ENCODE measurements around the gene TSR3. TPM values are rescaled to one million over a fixed set of nuclear protein-coding genes. Genes with fewer than 3 reads are reported as not detected.

TSR3 gene
- total and polyA plus RNA-seq, 2 of the 13 experiments (the other 11 are each of a cell fraction or from before 2014, with no cell fraction given), result 24.2 to 51.0 TPM

GRCh38 chr16:1363501-1364041 lies 11.9 kb upstream of the TSR3 start (continued):
- TF ChIP-seq, protein P1, sequence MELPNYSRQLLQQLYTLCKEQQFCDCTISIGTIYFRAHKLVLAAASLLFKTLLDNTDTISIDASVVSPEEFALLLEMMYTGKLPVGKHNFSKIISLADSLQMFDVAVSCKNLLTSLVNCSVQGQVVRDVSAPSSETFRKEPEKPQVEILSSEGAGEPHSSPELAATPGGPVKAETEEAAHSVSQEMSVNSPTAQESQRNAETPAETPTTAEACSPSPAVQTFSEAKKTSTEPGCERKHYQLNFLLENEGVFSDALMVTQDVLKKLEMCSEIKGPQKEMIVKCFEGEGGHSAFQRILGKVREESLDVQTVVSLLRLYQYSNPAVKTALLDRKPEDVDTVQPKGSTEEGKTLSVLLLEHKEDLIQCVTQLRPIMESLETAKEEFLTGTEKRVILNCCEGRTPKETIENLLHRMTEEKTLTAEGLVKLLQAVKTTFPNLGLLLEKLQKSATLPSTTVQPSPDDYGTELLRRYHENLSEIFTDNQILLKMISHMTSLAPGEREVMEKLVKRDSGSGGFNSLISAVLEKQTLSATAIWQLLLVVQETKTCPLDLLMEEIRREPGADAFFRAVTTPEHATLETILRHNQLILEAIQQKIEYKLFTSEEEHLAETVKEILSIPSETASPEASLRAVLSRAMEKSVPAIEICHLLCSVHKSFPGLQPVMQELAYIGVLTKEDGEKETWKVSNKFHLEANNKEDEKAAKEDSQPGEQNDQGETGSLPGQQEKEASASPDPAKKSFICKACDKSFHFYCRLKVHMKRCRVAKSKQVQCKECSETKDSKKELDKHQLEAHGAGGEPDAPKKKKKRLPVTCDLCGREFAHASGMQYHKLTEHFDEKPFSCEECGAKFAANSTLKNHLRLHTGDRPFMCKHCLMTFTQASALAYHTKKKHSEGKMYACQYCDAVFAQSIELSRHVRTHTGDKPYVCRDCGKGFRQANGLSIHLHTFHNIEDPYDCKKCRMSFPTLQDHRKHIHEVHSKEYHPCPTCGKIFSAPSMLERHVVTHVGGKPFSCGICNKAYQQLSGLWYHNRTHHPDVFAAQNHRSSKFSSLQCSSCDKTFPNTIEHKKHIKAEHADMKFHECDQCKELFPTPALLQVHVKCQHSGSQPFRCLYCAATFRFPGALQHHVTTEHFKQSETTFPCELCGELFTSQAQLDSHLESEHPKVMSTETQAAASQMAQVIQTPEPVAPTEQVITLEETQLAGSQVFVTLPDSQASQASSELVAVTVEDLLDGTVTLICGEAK (IDR thresholded peaks at IDR 0.05), result no peak
- TF ChIP-seq, protein P1 (CRISPR knock-in tag; IDR thresholded peaks at IDR 0.05), result peak; percentile 38; the same call in 1 of the 2 replicates
- TF ChIP-seq ZNF580 (CRISPR knock-in tag; IDR thresholded peaks at IDR 0.05; ENCODE audit: borderline replicate concordance, low read depth) (no peak), ZNF773 (CRISPR knock-in tag; IDR thresholded peaks at IDR 0.05; ENCODE audit: borderline replicate concordance) (no peak), HNRNPLL (IDR thresholded peaks at IDR 0.05; ENCODE audit: low read depth, low read length, poor library complexity, severe bottlenecking) (peak; percentile 23), ZNF160 (CRISPR knock-in tag; IDR thresholded peaks at IDR 0.05) (no peak), ZNF703 (CRISPR knock-in tag; IDR thresholded peaks at IDR 0.05; ENCODE audit: borderline replicate concordance) (no peak), SOX13 (IDR thresholded peaks at IDR 0.05) (no peak), SOX13 (CRISPR knock-in tag; conservative IDR thresholded peaks at IDR 0.05 in 1 of 2, IDR thresholded peaks at IDR 0.05 in 1 of 2) (no peak), CBX1 (IDR thresholded peaks at IDR 0.05; ENCODE audit: low read depth) (no peak), TBX3 (IDR thresholded peaks at IDR 0.05; ENCODE audit: borderline replicate concordance) (no peak), ZBTB38 (CRISPR knock-in tag; IDR thresholded peaks at IDR 0.05) (peak; percentile 78; the same call in 1 of the 2 replicates), NONO (IDR thresholded peaks at IDR 0.05) (no peak), NONO (CRISPR knock-in tag; conservative IDR thresholded peaks at IDR 0.05) (peak; percentile 45; the same call in 1 of the 2 replicates), NFIC (IDR thresholded peaks at IDR 0.05; ENCODE audit: low read length) (no peak), TEAD3 (CRISPR knock-in tag; optimal IDR thresholded peaks at IDR 0.05; ENCODE audit: borderline replicate concordance) (peak; percentile 34)
- TF ChIP-seq, protein P2, sequence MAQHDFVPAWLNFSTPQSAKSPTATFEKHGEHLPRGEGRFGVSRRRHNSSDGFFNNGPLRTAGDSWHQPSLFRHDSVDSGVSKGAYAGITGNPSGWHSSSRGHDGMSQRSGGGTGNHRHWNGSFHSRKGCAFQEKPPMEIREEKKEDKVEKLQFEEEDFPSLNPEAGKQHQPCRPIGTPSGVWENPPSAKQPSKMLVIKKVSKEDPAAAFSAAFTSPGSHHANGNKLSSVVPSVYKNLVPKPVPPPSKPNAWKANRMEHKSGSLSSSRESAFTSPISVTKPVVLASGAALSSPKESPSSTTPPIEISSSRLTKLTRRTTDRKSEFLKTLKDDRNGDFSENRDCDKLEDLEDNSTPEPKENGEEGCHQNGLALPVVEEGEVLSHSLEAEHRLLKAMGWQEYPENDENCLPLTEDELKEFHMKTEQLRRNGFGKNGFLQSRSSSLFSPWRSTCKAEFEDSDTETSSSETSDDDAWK (CRISPR knock-in tag; IDR thresholded peaks at IDR 0.05), result no peak
